ENCODE measurements around the gene GPR141.

DNA sequence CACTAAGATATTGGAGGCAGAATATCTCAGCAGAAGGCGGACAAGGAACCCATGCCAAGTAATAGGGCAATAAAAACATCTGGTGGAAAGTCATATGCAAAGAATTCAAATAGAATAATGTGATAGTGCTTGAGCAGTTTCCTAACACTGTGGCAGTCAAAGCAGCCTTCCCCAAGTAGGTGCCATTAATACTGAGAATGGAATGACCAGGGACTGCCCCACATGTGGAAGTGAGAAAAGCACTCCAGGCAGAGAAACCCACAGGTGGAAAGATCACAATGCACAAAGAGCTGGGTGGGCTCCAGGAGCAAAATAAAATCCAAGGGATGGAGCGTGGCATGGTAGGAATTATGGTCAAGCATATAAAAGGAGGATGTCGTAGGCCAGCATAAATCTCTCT lies 100.4 kb downstream of the GPR141 start:
- no peak for TF ChIP-seq CTCF (IDR thresholded peaks at IDR 0.05)
- TF ChIP-seq POLR2A (IDR thresholded peaks at IDR 0.05), result no peak
- TF ChIP-seq EP300 (IDR thresholded peaks at IDR 0.05), result no peak

Measured in sigmoid colon (tissue), 4 donors.